Activated T-cell treated with anti-CD3 and anti-CD28 coated beads, Interleukin-2, amount 50 U/mL, for 4 hours (primary cell): ENCODE data around the gene DUS2. TPM values are rescaled to one million over a fixed set of nuclear protein-coding genes. Genes with fewer than 3 reads are reported as not detected.
A peak's percentile ranks its signal among the peaks of the same experiment; 100 is the strongest.
"Not testable (repeated sequence)": the region's sequence is repeated elsewhere in the genome, so short reads cannot be mapped to it uniquely, and the experiment has no call there.

ENCODE experiments used
- ATAC-seq, 2 donors: fragments of 200-7000 bp; cut with Tn5 transposase; one replicate each; pipeline ENCODE4 v1.10.0; 2021
- DNase-seq: peaks from one replicate; pipeline ENCODE4 v3.0.0-alpha.2; 2020
- H3K27me3 Mint-ChIP-seq: one replicate; pipeline ENCODE4 v1.8.0; 2021; ENCODE audit warnings: low read depth, mixed read lengths
- H3K36me3 Mint-ChIP-seq: one replicate; pipeline ENCODE4 v1.8.0; 2022; ENCODE audit warnings: mixed read lengths; ENCODE audit not compliant: insufficient read depth
- H3K4me1 Mint-ChIP-seq: one replicate; pipeline ENCODE4 v1.8.0; 2021; ENCODE audit warnings: low read depth, mixed read lengths
- H3K4me3 Mint-ChIP-seq: one replicate; pipeline ENCODE4 v1.8.0; 2021; ENCODE audit warnings: mild to moderate bottlenecking, moderate library complexity, mixed read lengths
- H3K9me3 Mint-ChIP-seq: one replicate; pipeline ENCODE4 v1.8.0; 2021; ENCODE audit warnings: mixed read lengths
- total RNA-seq, 3 donors: library from RNA; stranded (reverse); gene quantifications; one replicate each; pipeline ENCODE4 v1.2.1, GENCODE V29; 2021

Gene DUS2
- total RNA-seq, 3 donors from 2014 or later: 35.9 to 37.4 (median 37.1) TPM

- DNase-seq (no peak), ATAC-seq (peak in 1 of 2 donors; percentile 48)
- Mint-ChIP-seq H3K27me3 (no peaks in the 10 kb centered on the region), H3K36me3 (no peaks in the 10 kb centered on the region), H3K4me1 (peaks cover 7% of the 10 kb centered on the region), H3K9me3 (no peaks in the 10 kb centered on the region), H3K4me3 (no peak overlapping the region)
Measured at GRCh38 chr16:68013440-68013839, 9.6 kb upstream of the DUS2 start.

- DNase-seq (no peak), ATAC-seq (no peak)
- Mint-ChIP-seq H3K27me3 (no peaks in the 10 kb centered on the region), H3K9me3 (no peaks in the 10 kb centered on the region), H3K4me1 (peaks cover 7% of the 10 kb centered on the region), H3K4me3 (no peak within 1 kb of the TSS), H3K36me3 (no peaks in the 10 kb centered on the region)
Measured at GRCh38 chr16:68015681-68016080, 7.4 kb upstream of the DUS2 start, which contains the start of gene DPEP2NB. DPEP2NB (minus strand) TSS chr16:68015911; CDS start chr16:68015770, 141 bp downstream.

- no peaks in the 10 kb centered on the region for H3K9me3 Mint-ChIP-seq
Measured at GRCh38 chr16:68019167-68019680, 3.9 kb upstream of the DUS2 start.

GRCh38 chr16:68021490-68021889 is 1.6 kb upstream of the DUS2 start:
- H3K9me3 Mint-ChIP-seq: no peaks in the 10 kb centered on the region
- H3K27me3 Mint-ChIP-seq: no peaks in the 10 kb centered on the region
- H3K4me3 Mint-ChIP-seq: peak overlapping the region; percentile 97
- peaks cover 7% of the 10 kb centered on the region for H3K36me3 Mint-ChIP-seq
- ATAC-seq (no peak), DNase-seq (no peak)
- H3K4me1 Mint-ChIP-seq: peaks cover 22% of the 10 kb centered on the region

More at GRCh38 chr16:68019167-68019680, 3.9 kb upstream of the DUS2 start:
- no peak for DNase-seq
- peaks cover 19% of the 10 kb centered on the region for H3K4me1 Mint-ChIP-seq
- peaks cover 7% of the 10 kb centered on the region for H3K36me3 Mint-ChIP-seq
- no peak for ATAC-seq
- H3K4me3 Mint-ChIP-seq: no peak overlapping the region
- H3K27me3 Mint-ChIP-seq: no peaks in the 10 kb centered on the region

DNA sequence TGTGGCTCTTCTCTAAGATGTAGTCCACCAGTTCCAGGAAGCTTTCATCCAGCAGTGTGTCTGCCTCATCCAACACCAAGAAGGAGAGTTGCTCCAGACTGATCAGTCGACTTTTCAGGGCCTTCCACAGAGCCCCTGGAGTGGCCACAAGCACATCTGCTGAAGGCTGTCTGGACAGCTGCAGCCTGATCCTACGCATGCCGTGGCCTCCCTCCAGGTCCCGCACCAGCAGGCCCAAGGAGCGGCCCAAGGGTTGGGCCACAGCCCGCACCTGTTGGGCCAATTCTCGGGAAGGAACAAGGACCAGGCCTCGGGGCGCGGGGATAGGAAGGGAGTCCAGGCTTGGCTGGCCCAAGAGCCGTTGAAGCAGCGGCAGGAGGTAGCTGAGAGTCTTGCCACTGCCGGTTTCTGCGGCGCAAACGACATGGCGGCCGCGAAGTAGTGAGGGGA is 781 bp upstream of the DUS2 start:
- H3K4me3 Mint-ChIP-seq: peak overlapping the region; percentile 97
- no peaks in the 10 kb centered on the region for H3K9me3 Mint-ChIP-seq
- DNase-seq: no peak
- peaks cover 22% of the 10 kb centered on the region for H3K4me1 Mint-ChIP-seq
- peaks cover 7% of the 10 kb centered on the region for H3K36me3 Mint-ChIP-seq
- no peaks in the 10 kb centered on the region for H3K27me3 Mint-ChIP-seq
- ATAC-seq: peak; percentile 11

DNA sequence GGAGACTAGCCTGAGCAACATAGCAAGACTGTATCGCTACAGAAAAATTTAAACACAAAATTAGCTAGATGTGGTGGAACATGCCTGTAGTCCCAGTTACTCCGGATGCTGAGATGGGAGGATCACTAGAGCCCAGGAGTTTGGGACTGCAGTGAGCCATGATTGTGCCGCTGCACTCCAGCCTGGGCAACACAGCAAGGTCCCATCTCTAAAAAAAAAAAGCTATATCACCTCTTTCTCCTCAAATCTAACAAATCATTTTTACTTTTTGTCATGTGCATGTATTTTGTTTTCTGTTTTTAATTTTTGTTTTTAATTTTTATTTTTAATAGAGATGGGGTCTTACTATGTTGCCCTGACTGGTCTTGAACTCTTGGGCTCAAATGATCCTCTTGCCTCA is 5.9 kb downstream of the DUS2 start:
- Mint-ChIP-seq H3K27me3 (no peaks in the 10 kb centered on the region), H3K4me1 (peaks cover 3% of the 10 kb centered on the region), H3K36me3 (peaks cover 15% of the 10 kb centered on the region), H3K4me3 (no peak overlapping the region), H3K9me3 (no peaks in the 10 kb centered on the region)
- DNase-seq (no peak), ATAC-seq (no peak)

DNA sequence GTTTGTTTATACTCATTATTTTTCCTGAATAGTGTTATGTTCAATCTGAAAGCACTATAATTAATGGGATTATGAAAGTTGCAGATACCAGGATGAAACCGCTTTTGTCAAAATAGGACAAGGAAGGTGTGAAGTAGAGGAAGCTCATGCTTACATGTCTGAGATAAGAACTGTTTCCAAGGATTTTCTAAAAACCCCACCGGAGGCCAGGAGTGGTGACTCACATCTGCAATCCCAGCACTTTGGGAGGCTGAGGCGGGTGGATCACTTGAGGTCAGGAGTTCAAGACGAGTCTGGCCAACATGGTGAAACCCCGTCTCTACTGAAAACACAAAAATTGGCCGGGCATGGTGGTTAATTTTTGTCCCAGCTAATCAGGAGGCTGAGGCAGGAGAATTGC is 7.0 kb downstream of the DUS2 start:
- not testable (repeated sequence) for DNase-seq, ATAC-seq, H3K27me3 Mint-ChIP-seq, H3K9me3 Mint-ChIP-seq, H3K4me3 Mint-ChIP-seq, H3K4me1 Mint-ChIP-seq
- H3K36me3 Mint-ChIP-seq: peaks cover 18% of the 10 kb centered on the region

DNA sequence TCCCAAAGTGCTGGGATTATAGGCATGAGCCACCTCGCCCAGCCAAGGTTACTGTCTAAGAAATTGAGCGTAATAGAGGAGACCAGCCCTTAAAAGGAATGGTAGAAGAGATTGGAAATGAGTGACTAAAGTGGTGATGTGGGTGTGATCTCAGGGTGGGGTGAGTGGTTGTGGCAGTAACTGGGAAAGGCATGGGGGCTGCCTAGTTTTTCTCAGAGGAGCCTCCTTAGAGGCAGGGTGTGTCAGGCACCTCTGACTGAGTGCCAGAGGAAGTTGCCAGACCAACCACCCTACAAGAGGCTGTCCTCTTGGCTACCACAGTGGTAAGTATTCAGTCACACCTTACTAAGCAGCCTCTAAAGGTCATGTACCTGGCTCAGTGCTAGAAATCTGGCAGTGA is 8.9 kb downstream of the DUS2 start:
- peaks cover 3% of the 10 kb centered on the region for H3K4me1 Mint-ChIP-seq
- H3K9me3 Mint-ChIP-seq: no peaks in the 10 kb centered on the region
- ATAC-seq (peak in 1 of 2 donors; percentile 28), DNase-seq (no peak)
- no peak overlapping the region for H3K4me3 Mint-ChIP-seq
- no peaks in the 10 kb centered on the region for H3K27me3 Mint-ChIP-seq
- peaks cover 18% of the 10 kb centered on the region for H3K36me3 Mint-ChIP-seq

DNA sequence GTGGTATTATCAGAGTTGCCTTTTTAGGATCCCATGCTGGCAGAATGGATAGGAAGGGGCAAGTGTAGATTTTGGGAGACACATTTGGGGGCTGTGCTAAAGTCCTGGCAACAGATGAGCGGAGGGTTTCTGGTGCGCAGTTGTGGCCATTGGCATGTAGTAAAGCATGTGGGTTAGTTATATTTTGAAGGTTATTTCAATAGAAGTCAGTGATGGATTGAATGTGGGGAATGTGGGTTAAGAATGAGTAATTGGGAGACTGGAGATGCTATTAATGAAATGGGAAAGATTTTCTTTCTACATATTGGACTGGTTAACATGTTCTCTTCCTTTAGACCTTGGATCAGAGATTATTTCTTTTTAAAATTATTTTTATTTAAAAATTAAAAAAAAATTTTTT is 10.0 kb downstream of the DUS2 start:
- Mint-ChIP-seq H3K27me3 (no peaks in the 10 kb centered on the region), H3K36me3 (peaks cover 11% of the 10 kb centered on the region), H3K4me3 (no peak overlapping the region), H3K4me1 (peaks cover 5% of the 10 kb centered on the region), H3K9me3 (no peaks in the 10 kb centered on the region)
- DNase-seq (no peak), ATAC-seq (no peak)

DNA sequence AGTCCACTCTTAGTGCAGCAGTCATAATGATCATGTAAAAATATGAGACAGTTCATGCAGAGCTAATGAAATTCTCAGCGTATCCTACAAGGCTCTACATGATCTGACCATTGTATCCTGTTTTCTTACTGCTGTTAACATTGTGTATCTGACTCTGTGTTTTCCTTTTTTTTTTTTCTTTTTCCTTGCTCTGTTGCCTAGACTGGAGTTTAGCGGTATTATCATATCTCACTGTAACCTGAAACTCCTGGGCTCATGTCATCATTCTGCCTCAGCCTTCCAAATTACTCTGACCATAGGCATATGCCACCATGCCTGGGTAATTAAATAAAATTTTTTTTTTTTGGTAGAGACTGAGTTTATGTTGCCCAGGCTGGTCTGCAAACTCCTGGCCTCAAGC is 12.1 kb downstream of the DUS2 start:
- no peak for ATAC-seq
- no peaks in the 10 kb centered on the region for H3K9me3 Mint-ChIP-seq
- H3K4me1 Mint-ChIP-seq: peaks cover 9% of the 10 kb centered on the region

GRCh38 chr16:68037841-68038597 is 14.9 kb downstream of the DUS2 start:
- H3K9me3 Mint-ChIP-seq: no peaks in the 10 kb centered on the region
- H3K27me3 Mint-ChIP-seq: no peaks in the 10 kb centered on the region
- no peak overlapping the region for H3K4me3 Mint-ChIP-seq
- DNase-seq: no peak
- H3K36me3 Mint-ChIP-seq: peaks cover 17% of the 10 kb centered on the region
- no peak for ATAC-seq
- H3K4me1 Mint-ChIP-seq: peaks cover 14% of the 10 kb centered on the region

More for the DNA sequence above, 12.1 kb downstream of the DUS2 start:
- Mint-ChIP-seq H3K27me3 (no peaks in the 10 kb centered on the region), H3K4me3 (no peak overlapping the region), H3K36me3 (peaks cover 19% of the 10 kb centered on the region)
- no peak for DNase-seq

- H3K9me3 Mint-ChIP-seq: no peaks in the 10 kb centered on the region
- H3K4me1 Mint-ChIP-seq: peaks cover 14% of the 10 kb centered on the region
Measured at GRCh38 chr16:68040506-68041288, 17.6 kb downstream of the DUS2 start.

DNA sequence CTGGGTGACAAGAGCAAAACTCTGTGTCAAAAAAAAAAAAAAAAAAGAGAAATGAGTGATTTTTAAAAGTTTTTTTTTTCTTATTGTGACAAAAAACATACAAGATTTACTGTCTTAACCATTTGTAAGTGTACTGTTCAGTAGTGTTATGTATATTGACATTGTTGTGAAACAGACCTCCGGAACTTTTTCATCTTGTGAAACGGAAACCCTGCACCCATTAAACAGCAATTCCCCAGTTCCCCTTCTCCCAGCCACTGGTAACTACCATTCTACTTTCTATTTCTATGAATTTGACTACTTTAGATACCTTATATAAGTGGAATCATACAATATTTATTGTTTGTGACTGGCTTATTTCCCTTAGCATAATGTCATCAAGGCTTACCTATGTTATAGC is 18.7 kb downstream of the DUS2 start:
- no peaks in the 10 kb centered on the region for H3K27me3 Mint-ChIP-seq
- peaks cover 14% of the 10 kb centered on the region for H3K4me1 Mint-ChIP-seq
- DNase-seq (no peak), ATAC-seq (no peak)
- no peaks in the 10 kb centered on the region for H3K9me3 Mint-ChIP-seq
- H3K4me3 Mint-ChIP-seq: no peak overlapping the region
- H3K36me3 Mint-ChIP-seq: peaks cover 17% of the 10 kb centered on the region

More at GRCh38 chr16:68040506-68041288, 17.6 kb downstream of the DUS2 start:
- H3K27me3 Mint-ChIP-seq: no peaks in the 10 kb centered on the region
- peak; percentile 99 to 100 for ATAC-seq
- H3K36me3 Mint-ChIP-seq: peaks cover 14% of the 10 kb centered on the region
- H3K4me3 Mint-ChIP-seq: no peak overlapping the region
- peak; percentile 91 for DNase-seq

DNA sequence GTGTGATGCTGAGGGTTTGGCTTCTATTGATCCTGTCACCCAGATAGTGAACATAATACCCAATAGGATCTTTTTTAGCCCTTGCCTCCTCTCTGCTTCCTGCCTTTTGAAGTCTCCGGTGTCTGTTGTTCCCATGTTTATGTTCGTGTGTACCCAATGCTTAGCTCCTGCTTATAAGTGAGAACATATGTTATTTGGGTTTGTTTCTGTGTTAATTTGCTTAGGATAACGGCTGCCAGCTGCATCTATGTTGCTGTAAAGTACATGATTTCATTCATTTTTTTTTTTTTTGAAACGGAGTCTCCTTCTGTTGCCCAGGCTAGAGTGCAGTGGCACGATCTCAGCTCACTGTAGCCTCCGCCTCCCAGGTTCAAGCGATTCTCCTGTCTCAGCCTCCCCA is 23.0 kb downstream of the DUS2 start:
- ATAC-seq (no peak), DNase-seq (no peak)
- Mint-ChIP-seq H3K4me3 (no peak overlapping the region), H3K27me3 (no peaks in the 10 kb centered on the region), H3K4me1 (peaks cover 2% of the 10 kb centered on the region), H3K36me3 (peaks cover 25% of the 10 kb centered on the region), H3K9me3 (no peaks in the 10 kb centered on the region)
